Ascending aorta (tissue), 2 donors: ENCODE measurements around the gene TCP11L2. TPM values are rescaled to one million over a fixed set of nuclear protein-coding genes. Genes with fewer than 3 reads are reported as not detected.

Experiments used
- DNase-seq, 2 donors: peaks; one replicate each; pipeline ENCODE4 v3.0.0-alpha.2; 2019; ENCODE audit warnings: low spot score in 2 of 2
- H3K27ac ChIP-seq, 2 donors: fragments of 200-600 bp; sonication (generic); one replicate each; pipeline ENCODE4 v1.5.1; 2016 to 2017; ENCODE audit warnings: mild to moderate bottlenecking in 1 of 2
- H3K27me3 ChIP-seq: fragments of 200-600 bp; sonication (generic); one replicate; pipeline ENCODE4 v1.5.1; 2017
- H3K36me3 ChIP-seq, 2 donors: fragments of 200-600 bp; sonication (generic); one replicate each; pipeline ENCODE4 v1.5.1; 2016
- H3K4me1 ChIP-seq, 2 donors: fragments of 200-600 bp; sonication (generic); one replicate each; pipeline ENCODE4 v1.5.1; 2016 to 2017; ENCODE audit warnings: mild to moderate bottlenecking in 1 of 2
- H3K4me3 ChIP-seq, 2 donors: fragments of 200-600 bp; sonication (generic); one replicate each; pipeline ENCODE4 v1.5.1; 2016 to 2017; ENCODE audit warnings: mild to moderate bottlenecking in 1 of 2
- H3K9me3 ChIP-seq, 2 donors: fragments of 200-600 bp; sonication (generic); one replicate each; pipeline ENCODE4 v1.5.1; 2016
- intact Hi-C: fragments of 100-400 bp; cut with DNase I; formaldehyde crosslinking; loops from one replicate; pipeline ENCODE4 v1.15.1; 2023
- total RNA-seq: library from RNA; depleted of rRNA; stranded (reverse); fragments of >200 nt; gene quantifications from one replicate; pipeline ENCODE4 v1.1.0, GENCODE V29; 2016
- TF ChIP-seq, protein P1 (sequence below), 3 experiments: fragments of 200-600 bp in 2 of 3; fragments of 450-650 bp in 1 of 3; sonication (generic) in 2 of 3; IDR thresholded peaks; one replicate each; pipeline ENCODE4 v1.5.1; 2016 to 2019; ENCODE audit warnings: antibody characterized with exemption in 3 of 3, mild to moderate bottlenecking in 1 of 3, moderate library complexity in 1 of 3

TCP11L2 gene
- total RNA-seq, 1 donor from 2014 or later, result 16.0 TPM

DNA sequence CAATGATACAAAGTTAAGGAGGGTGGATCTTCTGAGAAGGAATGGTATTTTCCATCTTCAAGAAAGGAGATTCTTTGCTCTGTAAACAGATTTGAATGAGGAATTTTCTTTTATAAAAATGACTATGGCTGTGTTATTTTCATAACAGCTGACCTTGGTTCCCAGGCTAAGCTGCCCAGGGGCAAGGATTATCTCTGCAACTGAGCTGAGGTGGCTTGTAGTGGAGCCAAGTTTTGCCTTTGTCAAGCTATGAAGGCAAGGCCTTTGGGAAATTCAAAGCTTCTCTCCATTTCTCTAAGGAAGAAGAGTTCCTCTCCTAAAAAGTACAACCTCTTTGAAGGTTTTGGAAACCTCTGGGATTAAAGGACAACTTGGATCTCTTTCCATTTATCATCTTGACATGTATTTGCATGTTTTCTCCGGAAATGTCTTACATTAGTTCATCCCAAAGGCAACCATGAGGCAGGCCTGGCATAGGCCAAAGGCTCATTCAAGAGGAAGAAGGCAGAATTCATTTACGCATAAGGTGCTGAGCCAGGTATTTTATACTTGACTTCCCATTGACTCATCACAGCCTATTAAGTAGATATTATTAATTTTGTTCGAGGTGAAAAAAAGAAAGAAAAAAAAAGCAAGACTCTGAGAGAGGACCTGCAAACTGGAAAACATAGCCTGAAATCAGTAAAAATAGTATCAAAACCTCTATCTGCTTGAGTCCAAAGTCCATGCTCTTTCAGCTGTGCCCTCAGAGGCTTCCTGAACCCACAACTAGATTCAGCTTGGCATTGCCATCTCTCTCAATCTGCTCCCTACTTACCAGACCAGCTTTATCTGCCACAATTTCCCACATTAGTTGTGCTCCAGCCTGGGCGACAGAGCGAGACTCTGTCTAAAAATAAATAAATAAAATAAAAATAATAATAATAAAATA is 30.7 kb upstream of the TCP11L2 start:
- TF ChIP-seq, protein P1, sequence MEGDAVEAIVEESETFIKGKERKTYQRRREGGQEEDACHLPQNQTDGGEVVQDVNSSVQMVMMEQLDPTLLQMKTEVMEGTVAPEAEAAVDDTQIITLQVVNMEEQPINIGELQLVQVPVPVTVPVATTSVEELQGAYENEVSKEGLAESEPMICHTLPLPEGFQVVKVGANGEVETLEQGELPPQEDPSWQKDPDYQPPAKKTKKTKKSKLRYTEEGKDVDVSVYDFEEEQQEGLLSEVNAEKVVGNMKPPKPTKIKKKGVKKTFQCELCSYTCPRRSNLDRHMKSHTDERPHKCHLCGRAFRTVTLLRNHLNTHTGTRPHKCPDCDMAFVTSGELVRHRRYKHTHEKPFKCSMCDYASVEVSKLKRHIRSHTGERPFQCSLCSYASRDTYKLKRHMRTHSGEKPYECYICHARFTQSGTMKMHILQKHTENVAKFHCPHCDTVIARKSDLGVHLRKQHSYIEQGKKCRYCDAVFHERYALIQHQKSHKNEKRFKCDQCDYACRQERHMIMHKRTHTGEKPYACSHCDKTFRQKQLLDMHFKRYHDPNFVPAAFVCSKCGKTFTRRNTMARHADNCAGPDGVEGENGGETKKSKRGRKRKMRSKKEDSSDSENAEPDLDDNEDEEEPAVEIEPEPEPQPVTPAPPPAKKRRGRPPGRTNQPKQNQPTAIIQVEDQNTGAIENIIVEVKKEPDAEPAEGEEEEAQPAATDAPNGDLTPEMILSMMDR (IDR thresholded peaks at IDR 0.05), result no peak
- Histone ChIP-seq H3K27ac (no peak overlapping the region), H3K4me3 (no peak overlapping the region), H3K4me1 (no peaks in the 10 kb centered on the region), H3K36me3 (no peaks in the 10 kb centered on the region), H3K27me3 (no peaks in the 10 kb centered on the region), H3K9me3 (no peaks in the 10 kb centered on the region)
- no peak for DNase-seq
- intact Hi-C loops, result no loop called here

- intact Hi-C loops, result no loop called here
Observed at GRCh38 chr12:106273491-106273890, 29.0 kb upstream of the TCP11L2 start.

DNA sequence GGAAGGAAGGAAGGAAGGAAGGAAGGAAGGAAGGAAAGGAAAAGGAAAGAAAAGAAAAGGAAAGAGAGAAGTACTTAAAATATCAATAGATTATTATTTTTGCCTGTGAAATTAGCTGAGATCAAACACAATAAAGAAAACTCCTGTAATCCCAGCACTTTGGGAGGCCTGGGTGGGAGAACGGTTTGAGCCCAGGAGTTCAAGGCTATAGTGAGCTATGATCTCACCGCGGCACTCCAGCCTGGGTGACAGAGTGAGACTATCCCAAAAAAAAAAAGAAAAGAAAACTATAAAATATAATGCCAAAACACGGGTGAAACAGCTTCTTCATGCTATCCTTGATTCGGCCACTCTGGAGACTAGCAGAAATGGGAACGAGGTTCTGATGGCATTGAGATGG is 28.5 kb upstream of the TCP11L2 start:
- TF ChIP-seq, protein P1 (IDR thresholded peaks at IDR 0.05), result no peak
- H3K4me3 ChIP-seq, result no peak overlapping the region
- no peaks in the 10 kb centered on the region for H3K27me3 ChIP-seq
- no peaks in the 10 kb centered on the region for H3K9me3 ChIP-seq
- H3K27ac ChIP-seq, result no peak overlapping the region
- no peaks in the 10 kb centered on the region for H3K4me1 ChIP-seq
- no peak for DNase-seq
- no peaks in the 10 kb centered on the region for H3K36me3 ChIP-seq
- intact Hi-C loops, result no loop called here

More at GRCh38 chr12:106273491-106273890, 29.0 kb upstream of the TCP11L2 start:
- no peaks in the 10 kb centered on the region for H3K4me1 ChIP-seq
- no peaks in the 10 kb centered on the region for H3K36me3 ChIP-seq
- no peak overlapping the region for H3K27ac ChIP-seq
- TF ChIP-seq, protein P1 (IDR thresholded peaks at IDR 0.05), result no peak
- no peaks in the 10 kb centered on the region for H3K27me3 ChIP-seq
- no peak for DNase-seq
- no peak overlapping the region for H3K4me3 ChIP-seq
- no peaks in the 10 kb centered on the region for H3K9me3 ChIP-seq

DNA sequence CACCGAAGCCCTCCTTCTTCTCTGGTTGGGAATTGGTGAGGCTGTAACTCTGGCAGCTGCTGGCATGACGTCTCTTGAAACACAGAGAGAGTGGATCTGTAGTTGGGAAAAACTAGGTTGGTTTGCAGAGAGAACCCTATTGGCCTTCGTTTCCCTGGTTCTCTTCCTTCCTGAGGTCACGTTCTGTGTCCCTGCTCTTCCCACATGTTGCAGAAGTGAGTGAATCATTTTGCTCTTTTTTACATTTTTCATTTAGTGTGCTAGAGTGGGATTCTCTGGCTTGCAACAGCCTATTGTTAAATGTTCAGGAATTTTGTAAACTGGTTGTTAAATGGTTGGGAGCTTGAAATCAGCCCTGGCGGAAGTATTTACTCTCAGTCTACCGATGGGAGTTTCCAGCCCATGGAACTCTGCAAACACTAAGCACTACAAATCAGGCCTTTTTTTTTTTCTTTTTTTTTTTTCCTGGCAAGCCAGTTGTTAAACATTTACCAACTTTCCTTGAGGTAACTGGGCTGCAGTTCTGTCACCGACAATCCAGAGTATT is 27.9 kb upstream of the TCP11L2 start:
- H3K4me1 ChIP-seq, result no peaks in the 10 kb centered on the region
- TF ChIP-seq, protein P1 (IDR thresholded peaks at IDR 0.05), result no peak
- no peaks in the 10 kb centered on the region for H3K27me3 ChIP-seq
- no peak for DNase-seq
- no peak overlapping the region for H3K4me3 ChIP-seq
- H3K9me3 ChIP-seq, result no peaks in the 10 kb centered on the region
- H3K36me3 ChIP-seq, result no peaks in the 10 kb centered on the region
- H3K27ac ChIP-seq, result no peak overlapping the region
- intact Hi-C loops, result no loop called here

- H3K27ac ChIP-seq, result no peak overlapping the region
- no peaks in the 10 kb centered on the region for H3K4me1 ChIP-seq
- DNase-seq, result no peak
- intact Hi-C loops, result no loop called here
- H3K4me3 ChIP-seq, result no peak overlapping the region
- H3K9me3 ChIP-seq, result no peaks in the 10 kb centered on the region
- no peaks in the 10 kb centered on the region for H3K36me3 ChIP-seq
- no peaks in the 10 kb centered on the region for H3K27me3 ChIP-seq
- TF ChIP-seq, protein P1 (IDR thresholded peaks at IDR 0.05), result no peak
Observed at GRCh38 chr12:106275458-106275857, 27.1 kb upstream of the TCP11L2 start.
